GM21737 (cell line): Measurements from ENCODE around the gene CNN2.

Experiments
- ATAC-seq: cut with Tn5 transposase; IDR thresholded peaks from one replicate; pipeline ENCODE4 v1.9.1; 2021; ENCODE audit warnings: mild to moderate bottlenecking, moderate library complexity; ENCODE audit not compliant: unreplicated experiment

The CNN2 gene

GRCh38 chr19:995051-995827, 31.2 kb upstream of the CNN2 start:
- ATAC-seq = no peak

- ATAC-seq = no peak
These were observed 30.2 kb upstream of the CNN2 start for GRCh38 chr19:996051-996838.

- no peak for ATAC-seq
These were observed 28.3 kb upstream of the CNN2 start for GRCh38 chr19:998064-998463.

- no peak for ATAC-seq
These were observed 27.1 kb upstream of the CNN2 start for GRCh38 chr19:999379-999719.

GRCh38 chr19:1000095-1000494, 26.3 kb upstream of the CNN2 start, which contains the start of gene GRIN3B:
Gene GRIN3B, plus strand, starts transcription at chr19:1000419. Its CDS starts 19 bp downstream, at chr19:1000438.
- no peak for ATAC-seq

- no peak for ATAC-seq
These were observed 25.5 kb upstream of the CNN2 start for GRCh38 chr19:1000591-1001537.

- no peak for ATAC-seq
These were observed 24.8 kb upstream of the CNN2 start for GRCh38 chr19:1001538-1002166.

- ATAC-seq = no peak
These were observed 23.8 kb upstream of the CNN2 start for GRCh38 chr19:1002600-1002999.

GRCh38 chr19:1003283-1003682, 23.1 kb upstream of the CNN2 start:
- ATAC-seq = no peak

- ATAC-seq = no peak
These were observed 22.1 kb upstream of the CNN2 start for GRCh38 chr19:1004204-1004802.

GRCh38 chr19:1004803-1005664, 21.4 kb upstream of the CNN2 start:
- no peak for ATAC-seq

- ATAC-seq = no peak
These were observed 19.6 kb upstream of the CNN2 start for GRCh38 chr19:1006711-1007398.

- ATAC-seq = no peak
These were observed 18.8 kb upstream of the CNN2 start for GRCh38 chr19:1007399-1008251.

GRCh38 chr19:1008268-1009040, 18.0 kb upstream of the CNN2 start:
- ATAC-seq = no peak

GRCh38 chr19:1009041-1009980, 17.1 kb upstream of the CNN2 start:
- ATAC-seq = no peak

- ATAC-seq = no peak
These were observed 16.3 kb upstream of the CNN2 start for GRCh38 chr19:1009981-1010538.
